GM12878 (cell line): ENCODE results near the gene CLEC2A. TPM values are rescaled to one million over a fixed set of nuclear protein-coding genes. Genes with fewer than 3 reads are reported as not detected.

Source experiments
- BCL11A ChIP-seq: IDR thresholded peaks from 2 replicates; pipeline ENCODE4 v1.6.1; 2011; ENCODE audit warnings: low read depth, low read length
- BHLHE40 ChIP-seq, 2 experiments: fragments of 450-650 bp in 1 of 2; IDR thresholded peaks; 2 replicates each; pipeline ENCODE4 v1.6.1; 2011 to 2017; ENCODE audit warnings: low read depth in 2 of 2, borderline replicate concordance in 1 of 2, improper control_type of control experiment in 1 of 2, low read length in 1 of 2, mild to moderate bottlenecking in 1 of 2
- CBFB ChIP-seq: IDR thresholded peaks from 2 replicates; pipeline ENCODE4 v1.6.1; 2016; ENCODE audit warnings: antibody characterized with exemption, low read depth
- E2F8 ChIP-seq: fragments of 450-650 bp; IDR thresholded peaks from 2 replicates; pipeline ENCODE4 v1.6.1; 2018; ENCODE audit warnings: mild to moderate bottlenecking, low read depth, moderate library complexity; ENCODE audit not compliant: partially characterized antibody
- FOXM1 ChIP-seq: IDR thresholded peaks from 2 replicates; pipeline ENCODE4 v1.6.1; 2012; ENCODE audit warnings: low read depth, mild to moderate bottlenecking, inconsistent platforms, low read length, moderate library complexity
- GATAD2B ChIP-seq: fragments of 450-650 bp; conservative IDR thresholded peaks from 2 replicates; pipeline ENCODE4 v1.6.1; 2017; ENCODE audit warnings: low read depth, mild to moderate bottlenecking, moderate library complexity
- MEF2B ChIP-seq: fragments of 450-650 bp; IDR thresholded peaks from 2 replicates; pipeline ENCODE4 v1.6.1; 2018; ENCODE audit warnings: mild to moderate bottlenecking, moderate library complexity; ENCODE audit not compliant: partially characterized antibody, poor library complexity, severe bottlenecking
- MXI1 ChIP-seq: fragments of 150-350 bp; IDR thresholded peaks from 2 replicates; pipeline ENCODE4 v1.6.1; 2011; ENCODE audit warnings: low read depth, mild to moderate bottlenecking, inconsistent platforms, low read length, improper control_type of control experiment
- NBN ChIP-seq: fragments of 450-650 bp; IDR thresholded peaks from 2 replicates; pipeline ENCODE4 v1.6.1; 2016
- NFXL1 ChIP-seq: fragments of 450-650 bp; IDR thresholded peaks from 2 replicates; pipeline ENCODE4 v1.6.1; 2017; ENCODE audit warnings: antibody characterized with exemption, mild to moderate bottlenecking, borderline replicate concordance
- PAX8 ChIP-seq: fragments of 450-650 bp; IDR thresholded peaks from 2 replicates; pipeline ENCODE4 v1.6.1; 2017; ENCODE audit warnings: mild to moderate bottlenecking, moderate library complexity
- PRDM15 ChIP-seq: fragments of 450-650 bp; formaldehyde crosslinking; IDR thresholded peaks from 2 replicates; pipeline ENCODE4 v1.4.0; 2020; ENCODE audit warnings: mild to moderate bottlenecking, moderate library complexity
- SIN3A ChIP-seq: IDR thresholded peaks from 2 replicates; pipeline ENCODE4 v1.6.1; 2012; ENCODE audit warnings: low read depth, low read length, improper control_type of control experiment
- SMARCA5 ChIP-seq: fragments of 450-650 bp; IDR thresholded peaks from 2 replicates; pipeline ENCODE4 v1.6.1; 2017; ENCODE audit warnings: mild to moderate bottlenecking
- TAF1 ChIP-seq: IDR thresholded peaks from 2 replicates; pipeline ENCODE4 v1.6.1; 2011; ENCODE audit warnings: mild to moderate bottlenecking, low read depth, low read length, borderline replicate concordance
- WRNIP1 ChIP-seq: IDR thresholded peaks from 2 replicates; pipeline ENCODE4 v1.6.1; 2011; ENCODE audit warnings: low read depth, low read length, improper control_type of control experiment, borderline replicate concordance
- ZZZ3 ChIP-seq: IDR thresholded peaks from 2 replicates; pipeline ENCODE4 v1.6.1; 2011; ENCODE audit warnings: low read depth; ENCODE audit not compliant: control insufficient read depth, insufficient read length
- polyA plus RNA-seq, 11 experiments: library from polyadenylated mRNA; depleted of rRNA in 4 of 11; unstranded in 6 of 11; stranded (reverse) in 5 of 11; fragments of >200 nt; fragmentation: Nextera tagmentation in 4 of 11; fragmentation: Illumina TruSeq in 1 of 11; extraction: Ambion mirVana in 4 of 11; extraction: Trizol in 1 of 11; gene quantifications; 1 replicate in 1 of 11; 2 replicates in 10 of 11; pipeline versions ENCODE4 v1.2.1 to v1.2.3, GENCODE V29; 2011 to 2016; ENCODE audit warnings: inconsistent platforms in 2 of 11, missing spikeins in 2 of 11, low read depth in 1 of 11
- total RNA-seq, 4 experiments: library from RNA; depleted of rRNA in 3 of 4; stranded (reverse); fragments of >200 nt in 3 of 4; fragmentation: Illumina TruSeq in 1 of 4; extraction: Trizol in 1 of 4; gene quantifications; 2 replicates each; pipeline versions ENCODE4 v1.2.1 to v1.2.3, GENCODE V29; 2013 to 2021
- TF ChIP-seq, protein P1 (sequence below): fragments of 450-650 bp; IDR thresholded peaks from 2 replicates; pipeline ENCODE4 v1.6.1; 2017; ENCODE audit warnings: mild to moderate bottlenecking
- TF ChIP-seq, protein P2 (sequence below): IDR thresholded peaks from 2 replicates; pipeline ENCODE4 v1.6.1; 2012; ENCODE audit warnings: mild to moderate bottlenecking, low read depth, low read length

Gene CLEC2A
- total and polyA plus RNA-seq, 10 of the 15 experiments (the other 5 are each of a cell fraction or from before 2014, with no cell fraction given) = not detected

GRCh38 chr12:9948606-9949296 is 16.6 kb upstream of the CLEC2A start (continued):
- TF ChIP-seq MXI1 (no peak), SIN3A (no peak), MEF2B (peak; percentile 23), ZZZ3 (no peak), TAF1 (no peak), CBFB (no peak), PRDM15 (no peak), E2F8 (no peak), BHLHE40 (IDR thresholded peaks at IDR 0.05; ENCODE audit: borderline replicate concordance in 1 of 2, low read depth in 2 of 2, low read length in 1 of 2) (no peak), GATAD2B (no peak), NBN (peak; percentile 65; the same call in 1 of the 2 replicates), BCL11A (peak; percentile 76), SMARCA5 (no peak), WRNIP1 (no peak), FOXM1 (no peak), NFXL1 (no peak), PAX8 (no peak)
- TF ChIP-seq, protein P1, sequence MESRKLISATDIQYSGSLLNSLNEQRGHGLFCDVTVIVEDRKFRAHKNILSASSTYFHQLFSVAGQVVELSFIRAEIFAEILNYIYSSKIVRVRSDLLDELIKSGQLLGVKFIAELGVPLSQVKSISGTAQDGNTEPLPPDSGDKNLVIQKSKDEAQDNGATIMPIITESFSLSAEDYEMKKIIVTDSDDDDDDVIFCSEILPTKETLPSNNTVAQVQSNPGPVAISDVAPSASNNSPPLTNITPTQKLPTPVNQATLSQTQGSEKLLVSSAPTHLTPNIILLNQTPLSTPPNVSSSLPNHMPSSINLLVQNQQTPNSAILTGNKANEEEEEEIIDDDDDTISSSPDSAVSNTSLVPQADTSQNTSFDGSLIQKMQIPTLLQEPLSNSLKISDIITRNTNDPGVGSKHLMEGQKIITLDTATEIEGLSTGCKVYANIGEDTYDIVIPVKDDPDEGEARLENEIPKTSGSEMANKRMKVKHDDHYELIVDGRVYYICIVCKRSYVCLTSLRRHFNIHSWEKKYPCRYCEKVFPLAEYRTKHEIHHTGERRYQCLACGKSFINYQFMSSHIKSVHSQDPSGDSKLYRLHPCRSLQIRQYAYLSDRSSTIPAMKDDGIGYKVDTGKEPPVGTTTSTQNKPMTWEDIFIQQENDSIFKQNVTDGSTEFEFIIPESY = no peak
- TF ChIP-seq, protein P2, sequence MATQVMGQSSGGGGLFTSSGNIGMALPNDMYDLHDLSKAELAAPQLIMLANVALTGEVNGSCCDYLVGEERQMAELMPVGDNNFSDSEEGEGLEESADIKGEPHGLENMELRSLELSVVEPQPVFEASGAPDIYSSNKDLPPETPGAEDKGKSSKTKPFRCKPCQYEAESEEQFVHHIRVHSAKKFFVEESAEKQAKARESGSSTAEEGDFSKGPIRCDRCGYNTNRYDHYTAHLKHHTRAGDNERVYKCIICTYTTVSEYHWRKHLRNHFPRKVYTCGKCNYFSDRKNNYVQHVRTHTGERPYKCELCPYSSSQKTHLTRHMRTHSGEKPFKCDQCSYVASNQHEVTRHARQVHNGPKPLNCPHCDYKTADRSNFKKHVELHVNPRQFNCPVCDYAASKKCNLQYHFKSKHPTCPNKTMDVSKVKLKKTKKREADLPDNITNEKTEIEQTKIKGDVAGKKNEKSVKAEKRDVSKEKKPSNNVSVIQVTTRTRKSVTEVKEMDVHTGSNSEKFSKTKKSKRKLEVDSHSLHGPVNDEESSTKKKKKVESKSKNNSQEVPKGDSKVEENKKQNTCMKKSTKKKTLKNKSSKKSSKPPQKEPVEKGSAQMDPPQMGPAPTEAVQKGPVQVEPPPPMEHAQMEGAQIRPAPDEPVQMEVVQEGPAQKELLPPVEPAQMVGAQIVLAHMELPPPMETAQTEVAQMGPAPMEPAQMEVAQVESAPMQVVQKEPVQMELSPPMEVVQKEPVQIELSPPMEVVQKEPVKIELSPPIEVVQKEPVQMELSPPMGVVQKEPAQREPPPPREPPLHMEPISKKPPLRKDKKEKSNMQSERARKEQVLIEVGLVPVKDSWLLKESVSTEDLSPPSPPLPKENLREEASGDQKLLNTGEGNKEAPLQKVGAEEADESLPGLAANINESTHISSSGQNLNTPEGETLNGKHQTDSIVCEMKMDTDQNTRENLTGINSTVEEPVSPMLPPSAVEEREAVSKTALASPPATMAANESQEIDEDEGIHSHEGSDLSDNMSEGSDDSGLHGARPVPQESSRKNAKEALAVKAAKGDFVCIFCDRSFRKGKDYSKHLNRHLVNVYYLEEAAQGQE = no peak
